Glutamatergic neuron (in vitro differentiated cells): ENCODE results near the gene C16orf92. TPM values are rescaled to one million over a fixed set of nuclear protein-coding genes. Genes with fewer than 3 reads are reported as not detected.

Source experiments
- DNase-seq: peaks from one replicate; pipeline ENCODE4 v3.0.0; 2022
- H3K27ac Mint-ChIP-seq: one replicate; pipeline ENCODE4 v1.8.0; 2020; ENCODE audit warnings: mild to moderate bottlenecking, mixed read lengths, inconsistent platforms; ENCODE audit not compliant: unreplicated experiment
- H3K27me3 Mint-ChIP-seq: one replicate; pipeline ENCODE4 v1.8.0; 2020; ENCODE audit warnings: mild to moderate bottlenecking, moderate library complexity, mixed read lengths, inconsistent platforms; ENCODE audit not compliant: unreplicated experiment
- H3K36me3 Mint-ChIP-seq: one replicate; pipeline ENCODE4 v1.8.0; 2020; ENCODE audit warnings: mild to moderate bottlenecking, mixed read lengths, inconsistent platforms; ENCODE audit not compliant: unreplicated experiment
- H3K4me1 Mint-ChIP-seq: one replicate; pipeline ENCODE4 v1.8.0; 2020; ENCODE audit warnings: mild to moderate bottlenecking, low read depth, mixed read lengths, inconsistent platforms; ENCODE audit not compliant: unreplicated experiment
- H3K4me3 Mint-ChIP-seq: one replicate; pipeline ENCODE4 v1.8.0; 2020; ENCODE audit warnings: mild to moderate bottlenecking, mixed read lengths, inconsistent platforms; ENCODE audit not compliant: unreplicated experiment
- H3K9me3 Mint-ChIP-seq: one replicate; pipeline ENCODE4 v1.8.0; 2020; ENCODE audit warnings: mild to moderate bottlenecking, moderate library complexity, mixed read lengths, inconsistent platforms; ENCODE audit not compliant: unreplicated experiment
- CTCF ChIP-seq: fragments of 200-600 bp; sonication (generic); IDR thresholded peaks from one replicate; pipeline ENCODE4 v1.5.0; 2021; ENCODE audit not compliant: partially characterized antibody, unreplicated experiment
- total RNA-seq: library from RNA; stranded (reverse); fragmentation: NEBNext Ultra II Directional; extraction: Animal tissue kit (Norgen Biotek cat#: 25700); gene quantifications from one replicate; pipeline ENCODE4 v1.2.1, GENCODE V29; 2021; ENCODE audit not compliant: unreplicated experiment

Gene C16orf92
- total RNA-seq, 1 donor from 2014 or later: not detected

DNA sequence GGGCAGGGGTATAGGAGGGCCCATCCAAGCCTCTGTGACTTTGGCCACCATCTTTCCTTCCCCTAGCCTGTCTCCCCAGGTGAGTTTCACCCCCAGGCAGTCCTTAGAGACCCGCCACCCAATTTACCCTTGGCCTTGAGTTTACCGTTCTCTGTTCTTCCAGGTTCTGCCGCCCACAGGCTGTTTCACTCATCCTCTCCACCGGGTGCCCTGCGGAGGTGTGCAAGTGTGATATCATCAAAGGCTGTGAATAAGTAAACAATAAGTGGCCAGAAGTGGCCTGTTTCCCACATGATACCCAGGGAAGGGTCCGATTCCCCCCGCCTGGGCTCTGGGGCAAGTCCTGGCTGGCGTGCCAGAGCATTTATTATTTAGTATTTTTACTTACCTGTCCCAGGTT, 23.2 kb downstream of the C16orf92 start:
- no peak for TF ChIP-seq CTCF
- Mint-ChIP-seq H3K4me3 (no peak overlapping the region), H3K27me3 (peaks cover 3% of the 10 kb centered on the region), H3K9me3 (peaks cover 5% of the 10 kb centered on the region), H3K36me3 (no peaks in the 10 kb centered on the region), H3K27ac (no peak overlapping the region), H3K4me1 (peaks cover 2% of the 10 kb centered on the region)
- no peak for DNase-seq

- TF ChIP-seq CTCF: no peak
- Mint-ChIP-seq H3K36me3 (no peaks in the 10 kb centered on the region), H3K9me3 (peaks cover 5% of the 10 kb centered on the region), H3K4me3 (no peak overlapping the region), H3K27ac (no peak overlapping the region), H3K4me1 (peaks cover 2% of the 10 kb centered on the region), H3K27me3 (peaks cover 3% of the 10 kb centered on the region)
- DNase-seq: no peak
Observed at GRCh38 chr16:30046588-30046987, 23.6 kb downstream of the C16orf92 start.

- no peak for DNase-seq
- Mint-ChIP-seq H3K27ac (no peak overlapping the region), H3K4me3 (no peak overlapping the region), H3K36me3 (no peaks in the 10 kb centered on the region), H3K4me1 (peaks cover 4% of the 10 kb centered on the region), H3K9me3 (peaks cover 5% of the 10 kb centered on the region), H3K27me3 (peaks cover 7% of the 10 kb centered on the region)
- no peak for TF ChIP-seq CTCF
Observed at GRCh38 chr16:30049871-30050270, 26.9 kb downstream of the C16orf92 start.

DNA sequence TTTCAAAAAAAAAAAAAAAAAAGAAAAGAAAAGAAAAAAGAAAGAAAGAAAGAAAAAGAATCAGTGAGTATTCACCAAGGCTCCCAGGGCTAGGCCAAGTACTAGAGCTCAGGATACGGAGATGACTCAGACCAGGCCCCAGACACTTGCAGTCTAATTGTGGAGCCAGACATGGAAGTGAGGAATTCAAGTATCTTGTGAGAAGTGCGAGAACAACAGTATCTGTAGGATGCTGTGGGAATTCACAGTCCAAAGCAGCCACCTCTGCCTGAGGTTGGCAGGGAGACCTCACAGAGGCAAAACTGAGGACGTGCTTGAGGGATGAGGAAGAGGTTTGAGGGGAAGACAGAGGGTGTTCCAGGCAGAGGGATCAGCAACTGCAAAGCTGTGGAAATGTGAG, 28.5 kb downstream of the C16orf92 start:
- no peaks in the 10 kb centered on the region for H3K36me3 Mint-ChIP-seq
- H3K27ac Mint-ChIP-seq: peak overlapping the region; percentile 72
- H3K27me3 Mint-ChIP-seq: peaks cover 7% of the 10 kb centered on the region
- no peak for DNase-seq
- H3K4me1 Mint-ChIP-seq: peaks cover 2% of the 10 kb centered on the region
- TF ChIP-seq CTCF: no peak
- H3K9me3 Mint-ChIP-seq: peaks cover 5% of the 10 kb centered on the region
- H3K4me3 Mint-ChIP-seq: peak overlapping the region; percentile 75

DNA sequence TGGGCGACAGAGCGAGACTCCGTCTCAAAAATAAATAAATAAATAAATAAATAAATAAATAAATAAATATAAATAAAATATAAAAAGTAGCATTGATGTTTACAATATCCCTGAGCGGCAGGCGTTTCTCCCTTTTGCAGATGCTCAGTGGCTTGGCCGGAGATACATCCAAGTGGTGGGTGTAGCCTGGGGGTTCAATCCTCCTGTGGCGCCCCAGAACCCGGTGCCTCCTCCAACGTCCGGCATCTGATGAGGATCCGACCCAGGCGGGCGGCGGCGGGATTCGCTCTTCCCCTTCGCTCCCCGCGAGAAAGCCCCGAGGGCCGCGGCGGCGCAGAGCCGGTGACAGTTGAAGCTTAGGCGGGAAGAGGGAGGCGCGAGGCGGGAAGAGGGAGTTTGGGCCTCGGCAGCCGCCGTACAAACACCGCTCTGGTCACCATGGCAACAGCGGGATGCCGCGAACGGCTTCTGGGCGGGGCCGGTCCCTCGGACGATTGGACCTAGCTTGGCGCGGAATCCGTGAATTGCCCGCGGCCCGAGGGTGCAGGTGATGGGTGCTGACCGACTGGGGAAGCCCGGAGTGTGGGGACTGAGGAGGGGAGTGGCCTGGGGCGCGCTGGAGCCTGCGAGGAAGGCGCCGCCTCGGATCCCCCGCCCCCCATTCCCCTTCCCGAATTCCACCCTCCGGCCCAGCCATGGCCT, 29.8 kb downstream of the C16orf92 start:
- H3K9me3 Mint-ChIP-seq: peaks cover 5% of the 10 kb centered on the region
- H3K4me3 Mint-ChIP-seq: peak overlapping the region; percentile 84
- H3K36me3 Mint-ChIP-seq: no peaks in the 10 kb centered on the region
- DNase-seq: peak; percentile 95
- H3K27me3 Mint-ChIP-seq: peaks cover 10% of the 10 kb centered on the region
- no peak for TF ChIP-seq CTCF
- no peak overlapping the region for H3K27ac Mint-ChIP-seq
- H3K4me1 Mint-ChIP-seq: peaks cover 2% of the 10 kb centered on the region
